ENCODE data around the gene GUCY1A2.

The GUCY1A2 gene

DNA sequence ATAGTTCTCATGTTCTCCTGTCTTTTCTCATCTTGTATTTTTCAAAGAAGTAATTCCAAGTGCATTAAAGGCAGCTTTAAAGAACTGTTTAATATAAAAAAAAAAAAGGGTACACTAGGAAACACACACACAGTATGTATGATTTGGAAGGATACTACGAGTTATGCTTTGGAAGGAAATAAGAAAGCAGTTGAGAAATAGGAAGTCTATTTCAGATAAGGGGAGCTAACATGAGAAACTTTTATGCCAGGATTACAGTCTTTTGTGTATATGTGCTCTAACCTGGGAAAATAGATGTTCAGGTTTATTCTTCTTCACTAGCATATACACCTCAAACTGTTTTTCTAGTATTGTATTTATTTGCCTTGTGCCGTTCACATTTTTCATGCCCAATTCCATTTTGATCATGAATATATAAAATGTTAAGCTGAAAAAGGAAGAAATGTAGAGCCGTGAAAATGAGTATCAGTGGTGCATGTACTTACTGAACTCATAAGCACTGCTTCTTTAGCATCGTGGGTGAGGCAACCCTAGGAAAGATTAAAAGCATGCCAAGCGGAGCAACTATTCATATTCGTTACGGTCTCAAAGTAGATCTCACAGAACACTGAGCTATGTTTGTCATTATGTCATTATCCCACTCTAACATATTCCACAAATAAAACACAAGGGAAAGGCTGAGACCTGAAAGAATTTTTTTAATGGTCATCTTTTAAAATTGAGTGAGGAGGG, 59.6 kb downstream of the GUCY1A2 start:
- H3K4me1 ChIP-seq (ENCODE audit: insufficient read depth, low read length): peaks cover 27% of the 10 kb centered on the region
- peaks cover 1% of the 10 kb centered on the region for H3K9me3 ChIP-seq (ENCODE audit: low read length)
- no peaks in the 10 kb centered on the region for H3K27me3 ChIP-seq (ENCODE audit: insufficient read depth, low read length)
- no peak overlapping the region for H3K4me3 ChIP-seq (ENCODE audit: low read length)
- H3K36me3 ChIP-seq (ENCODE audit: insufficient read depth, low read length): no peaks in the 10 kb centered on the region
- no peak overlapping the region for H2AFZ ChIP-seq (ENCODE audit: low read depth, low read length)

DNA sequence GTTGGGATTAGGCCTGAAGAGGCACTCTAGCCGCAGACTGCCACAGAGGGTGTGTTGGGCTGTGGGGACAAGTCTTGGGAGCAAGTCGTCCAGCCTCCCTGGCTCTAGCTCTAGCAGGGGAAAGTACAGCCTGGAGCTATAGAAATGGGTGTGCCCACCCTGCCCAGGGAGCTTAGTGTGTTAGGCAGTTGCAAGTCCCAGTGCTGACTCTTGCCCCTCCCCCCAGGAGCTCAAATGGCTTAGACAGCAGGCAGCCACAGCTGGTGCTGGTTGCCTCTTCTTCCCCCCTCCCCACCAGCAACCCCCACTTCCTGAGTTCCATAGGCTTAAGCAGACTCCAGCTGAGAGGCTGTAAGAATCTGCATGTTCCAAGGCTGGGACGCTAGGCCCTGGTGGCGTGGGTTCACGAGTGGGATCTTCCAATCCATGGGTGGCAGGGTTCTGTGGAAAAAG, 61.2 kb downstream of the GUCY1A2 start:
- H3K4me1 ChIP-seq (ENCODE audit: insufficient read depth, low read length): peaks cover 26% of the 10 kb centered on the region
- H3K4me3 ChIP-seq (ENCODE audit: low read length): no peak overlapping the region
- no peaks in the 10 kb centered on the region for H3K36me3 ChIP-seq (ENCODE audit: insufficient read depth, low read length)
- no peak overlapping the region for H2AFZ ChIP-seq (ENCODE audit: low read depth, low read length)
- no peaks in the 10 kb centered on the region for H3K27me3 ChIP-seq (ENCODE audit: insufficient read depth, low read length)
- H3K9me3 ChIP-seq (ENCODE audit: low read length): peaks cover 1% of the 10 kb centered on the region

DNA sequence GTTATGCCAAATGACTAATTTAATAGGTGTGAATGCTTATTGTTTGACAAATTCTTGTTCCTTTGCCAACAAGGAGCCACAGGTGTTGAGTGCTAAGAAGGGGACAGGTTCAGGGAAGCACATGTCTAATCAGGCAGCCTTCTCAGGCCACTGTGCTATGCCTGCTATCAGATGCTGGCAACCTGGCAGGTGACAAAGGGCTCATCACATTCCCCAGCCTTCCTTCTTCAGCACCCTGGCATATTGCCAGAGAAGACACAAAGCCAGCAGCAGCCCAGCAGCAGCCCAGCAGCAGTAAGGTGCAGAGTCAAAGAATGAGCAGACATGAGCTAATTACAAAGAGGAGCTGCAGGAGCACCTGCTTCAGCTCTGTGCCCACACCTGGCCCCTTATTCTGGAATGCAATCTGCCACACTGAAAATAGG, 68.2 kb downstream of the GUCY1A2 start:
- Histone ChIP-seq H3K4me1 (ENCODE audit: insufficient read depth, low read length) (no peaks in the 10 kb centered on the region), H3K4me3 (ENCODE audit: low read length) (no peak overlapping the region), H3K9me3 (ENCODE audit: low read length) (no peaks in the 10 kb centered on the region), H3K36me3 (ENCODE audit: insufficient read depth, low read length) (no peaks in the 10 kb centered on the region), H3K27me3 (ENCODE audit: insufficient read depth, low read length) (no peaks in the 10 kb centered on the region), H2AFZ (ENCODE audit: low read depth, low read length) (no peak overlapping the region)

DNA sequence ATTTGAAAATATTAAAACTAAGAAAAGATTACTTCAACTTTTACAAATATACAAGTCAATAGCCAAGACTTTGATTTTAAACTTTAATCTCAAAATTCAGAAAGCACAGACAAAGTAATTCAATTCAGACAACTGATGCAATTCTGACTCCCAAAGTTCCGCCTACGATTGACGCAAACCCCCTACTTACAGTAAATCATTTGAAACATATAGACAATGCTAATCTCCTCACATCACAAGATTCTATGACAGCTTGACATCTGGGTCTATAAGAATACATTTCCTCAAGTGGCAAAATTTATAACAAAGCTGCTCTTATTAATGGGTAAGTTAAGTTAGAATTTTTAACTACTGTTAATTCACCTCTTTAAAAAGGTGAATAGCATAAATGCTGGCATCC, 75.2 kb downstream of the GUCY1A2 start:
- H3K27me3 ChIP-seq (ENCODE audit: insufficient read depth, low read length): no peaks in the 10 kb centered on the region
- no peaks in the 10 kb centered on the region for H3K4me1 ChIP-seq (ENCODE audit: insufficient read depth, low read length)
- no peaks in the 10 kb centered on the region for H3K36me3 ChIP-seq (ENCODE audit: insufficient read depth, low read length)
- H2AFZ ChIP-seq (ENCODE audit: low read depth, low read length): no peak overlapping the region
- H3K4me3 ChIP-seq (ENCODE audit: low read length): no peak overlapping the region
- H3K9me3 ChIP-seq (ENCODE audit: low read length): no peaks in the 10 kb centered on the region

DNA sequence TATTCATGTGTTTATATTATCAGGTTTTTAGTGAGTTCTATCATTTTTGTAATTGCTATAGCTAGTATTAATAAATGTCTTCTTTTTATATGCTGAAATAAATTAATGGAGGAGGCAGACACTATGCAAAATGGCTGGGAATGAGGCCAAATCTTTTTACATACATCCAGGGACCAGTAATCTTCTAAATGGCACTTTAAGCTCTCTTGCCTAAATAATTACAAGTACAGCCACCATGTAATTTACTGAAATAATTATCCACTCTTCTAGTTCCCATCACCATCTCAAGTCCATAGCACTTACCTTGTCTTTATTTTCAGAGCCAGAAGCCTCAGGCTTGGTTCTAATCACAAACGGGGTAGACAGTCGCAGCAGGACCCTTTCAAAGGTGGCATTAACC, 79.1 kb downstream of the GUCY1A2 start:
- Histone ChIP-seq H3K36me3 (ENCODE audit: insufficient read depth, low read length) (no peaks in the 10 kb centered on the region), H3K27me3 (ENCODE audit: insufficient read depth, low read length) (no peaks in the 10 kb centered on the region), H3K9me3 (ENCODE audit: low read length) (no peaks in the 10 kb centered on the region), H2AFZ (ENCODE audit: low read depth, low read length) (no peak overlapping the region), H3K4me3 (ENCODE audit: low read length) (no peak overlapping the region), H3K4me1 (ENCODE audit: insufficient read depth, low read length) (no peaks in the 10 kb centered on the region)

DNA sequence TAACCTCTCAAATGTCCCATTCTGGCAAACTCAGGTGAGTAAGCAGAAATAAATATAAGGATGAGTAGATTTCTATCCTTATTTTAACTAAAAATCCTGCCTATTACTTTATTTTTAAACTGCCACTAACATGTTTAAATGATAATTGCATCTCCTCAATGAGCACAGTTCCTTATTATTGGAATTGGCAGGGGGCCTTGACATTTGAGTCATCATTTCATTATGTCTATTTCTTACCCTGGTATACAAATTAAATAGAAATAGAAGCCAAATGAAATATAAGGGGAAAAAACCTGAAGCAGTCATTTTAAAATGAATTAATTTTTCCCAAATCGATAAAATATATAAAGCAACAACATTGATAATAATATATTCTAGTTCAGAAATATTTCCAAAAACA, 81.2 kb downstream of the GUCY1A2 start:
- H3K36me3 ChIP-seq (ENCODE audit: insufficient read depth, low read length): no peaks in the 10 kb centered on the region

DNA sequence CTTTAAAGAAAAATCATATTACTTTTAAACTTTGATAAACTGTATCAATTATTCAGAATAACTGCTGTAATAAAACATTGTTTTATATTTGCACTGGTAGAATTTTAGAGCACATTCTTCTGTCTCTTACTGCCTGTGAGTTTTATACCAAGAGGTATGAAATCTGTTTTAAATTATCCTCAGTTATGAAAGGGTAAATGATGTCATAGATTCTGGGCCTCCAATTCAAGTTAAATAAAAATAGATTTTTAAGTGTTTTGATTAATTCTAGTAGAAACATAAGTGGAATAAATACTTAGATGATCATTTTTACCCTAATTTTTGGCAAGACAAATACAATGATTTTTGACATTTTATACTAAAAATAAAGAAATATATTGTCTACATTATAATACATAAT, 93.0 kb downstream of the GUCY1A2 start:
- Histone ChIP-seq H3K4me1 (ENCODE audit: insufficient read depth, low read length) (no peaks in the 10 kb centered on the region), H3K36me3 (ENCODE audit: insufficient read depth, low read length) (no peaks in the 10 kb centered on the region), H3K4me3 (ENCODE audit: low read length) (no peak overlapping the region), H3K27me3 (ENCODE audit: insufficient read depth, low read length) (no peaks in the 10 kb centered on the region), H3K9me3 (ENCODE audit: low read length) (peaks cover 5% of the 10 kb centered on the region), H2AFZ (ENCODE audit: low read depth, low read length) (no peak overlapping the region)

More for the DNA sequence above, 81.2 kb downstream of the GUCY1A2 start:
- no peak overlapping the region for H3K4me3 ChIP-seq (ENCODE audit: low read length)
- H3K9me3 ChIP-seq (ENCODE audit: low read length): no peaks in the 10 kb centered on the region
- H3K4me1 ChIP-seq (ENCODE audit: insufficient read depth, low read length): no peaks in the 10 kb centered on the region
- H2AFZ ChIP-seq (ENCODE audit: low read depth, low read length): no peak overlapping the region
- no peaks in the 10 kb centered on the region for H3K27me3 ChIP-seq (ENCODE audit: insufficient read depth, low read length)

DNA sequence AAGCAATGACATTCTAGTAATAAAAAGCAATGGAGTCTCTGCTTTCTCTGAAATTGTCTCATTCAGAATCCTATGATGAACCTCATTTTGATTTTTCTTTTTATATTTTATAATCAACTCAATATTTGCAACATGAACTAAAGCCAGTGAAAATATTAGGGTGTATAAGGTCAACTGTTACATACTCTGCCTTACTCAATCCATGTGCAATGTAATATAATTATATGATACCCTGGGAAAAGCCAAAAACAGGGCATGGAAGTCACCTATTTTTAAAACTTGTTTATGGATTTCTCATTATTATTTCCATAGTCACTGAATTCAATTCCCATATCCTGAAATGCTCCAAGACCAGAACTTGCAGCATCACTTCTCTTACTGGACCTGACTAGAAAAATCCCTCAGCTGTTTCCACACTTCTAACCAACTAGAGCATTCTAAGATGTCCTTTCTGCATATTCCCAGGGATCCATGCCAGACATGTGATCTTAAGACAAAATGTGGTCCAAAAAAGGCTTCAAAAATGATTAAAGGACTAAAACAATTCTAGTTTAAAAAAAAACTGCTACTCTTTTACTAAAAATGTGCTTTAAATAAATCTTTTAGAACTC, 97.3 kb downstream of the GUCY1A2 start:
- no peak overlapping the region for H3K4me3 ChIP-seq (ENCODE audit: low read length)
- no peaks in the 10 kb centered on the region for H3K36me3 ChIP-seq (ENCODE audit: insufficient read depth, low read length)
- H3K4me1 ChIP-seq (ENCODE audit: insufficient read depth, low read length): no peaks in the 10 kb centered on the region
- no peak overlapping the region for H2AFZ ChIP-seq (ENCODE audit: low read depth, low read length)
- H3K27me3 ChIP-seq (ENCODE audit: insufficient read depth, low read length): no peaks in the 10 kb centered on the region
- H3K9me3 ChIP-seq (ENCODE audit: low read length): no peaks in the 10 kb centered on the region

DNA sequence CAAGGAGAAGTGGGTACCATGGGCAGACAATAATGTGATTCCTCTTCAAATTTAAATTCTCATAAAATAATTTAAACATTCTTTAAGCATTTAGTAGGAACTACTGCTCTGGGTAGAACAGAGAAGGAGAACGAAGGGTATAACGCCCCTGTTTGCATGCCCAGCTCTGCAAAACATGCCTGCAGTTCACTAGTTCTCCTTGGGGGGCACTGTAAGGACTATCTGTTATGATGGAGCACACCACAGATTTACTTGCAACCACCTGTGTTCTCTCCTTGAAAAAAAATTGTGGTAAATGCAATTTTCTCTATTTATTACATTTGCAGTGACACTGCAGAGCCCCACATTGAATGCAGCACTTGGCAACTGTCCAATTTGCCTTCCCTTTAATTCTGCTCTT, 100.3 kb downstream of the GUCY1A2 start:
- Histone ChIP-seq H3K36me3 (ENCODE audit: insufficient read depth, low read length) (no peaks in the 10 kb centered on the region), H2AFZ (ENCODE audit: low read depth, low read length) (no peak overlapping the region), H3K9me3 (ENCODE audit: low read length) (no peaks in the 10 kb centered on the region), H3K4me1 (ENCODE audit: insufficient read depth, low read length) (no peaks in the 10 kb centered on the region), H3K4me3 (ENCODE audit: low read length) (no peak overlapping the region), H3K27me3 (ENCODE audit: insufficient read depth, low read length) (no peaks in the 10 kb centered on the region)

DNA sequence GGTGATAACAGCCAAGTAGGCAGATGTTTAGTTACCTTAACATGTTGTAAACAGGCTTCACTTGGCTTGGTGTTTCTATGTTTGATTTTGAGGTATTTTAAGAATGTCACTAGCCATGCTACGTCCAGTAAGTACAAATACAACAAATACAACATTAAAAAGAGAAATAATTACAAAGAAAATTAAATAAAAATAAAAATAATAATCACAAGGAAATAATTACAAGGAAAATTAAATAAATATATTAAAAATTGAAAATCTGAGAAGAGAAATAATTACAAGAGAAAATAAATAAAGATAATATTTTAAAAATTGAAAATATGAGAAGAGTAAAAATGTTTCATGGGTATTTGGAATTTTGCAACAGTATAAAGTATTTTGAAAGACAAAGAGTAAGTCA, 103.9 kb downstream of the GUCY1A2 start:
- H3K9me3 ChIP-seq (ENCODE audit: low read length): no peaks in the 10 kb centered on the region
- H3K36me3 ChIP-seq (ENCODE audit: insufficient read depth, low read length): no peaks in the 10 kb centered on the region
- no peaks in the 10 kb centered on the region for H3K4me1 ChIP-seq (ENCODE audit: insufficient read depth, low read length)
- no peak overlapping the region for H2AFZ ChIP-seq (ENCODE audit: low read depth, low read length)
- no peaks in the 10 kb centered on the region for H3K27me3 ChIP-seq (ENCODE audit: insufficient read depth, low read length)
- H3K4me3 ChIP-seq (ENCODE audit: low read length): no peak overlapping the region

DNA sequence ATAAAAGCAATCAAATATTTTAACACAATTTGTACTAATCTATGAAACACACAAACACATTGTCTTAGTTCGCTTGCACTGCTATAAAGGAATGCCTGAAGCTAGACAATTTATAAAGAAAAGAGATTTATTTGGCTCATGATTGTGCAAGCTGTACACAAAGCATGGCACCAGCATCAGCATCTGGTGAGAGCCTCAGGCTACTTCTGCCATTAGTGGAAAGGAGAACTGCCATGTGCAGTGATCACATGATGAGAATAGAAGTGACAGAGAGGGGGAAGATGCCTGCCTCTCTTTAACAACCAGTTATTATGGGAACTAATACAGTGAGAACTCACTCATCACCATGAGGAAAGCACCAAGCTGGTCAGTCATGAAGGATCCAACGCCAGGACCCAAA, 105.1 kb downstream of the GUCY1A2 start:
- no peaks in the 10 kb centered on the region for H3K4me1 ChIP-seq (ENCODE audit: insufficient read depth, low read length)
- H3K36me3 ChIP-seq (ENCODE audit: insufficient read depth, low read length): no peaks in the 10 kb centered on the region
- no peak overlapping the region for H3K4me3 ChIP-seq (ENCODE audit: low read length)
- no peaks in the 10 kb centered on the region for H3K9me3 ChIP-seq (ENCODE audit: low read length)
- H3K27me3 ChIP-seq (ENCODE audit: insufficient read depth, low read length): no peaks in the 10 kb centered on the region
- no peak overlapping the region for H2AFZ ChIP-seq (ENCODE audit: low read depth, low read length)

DNA sequence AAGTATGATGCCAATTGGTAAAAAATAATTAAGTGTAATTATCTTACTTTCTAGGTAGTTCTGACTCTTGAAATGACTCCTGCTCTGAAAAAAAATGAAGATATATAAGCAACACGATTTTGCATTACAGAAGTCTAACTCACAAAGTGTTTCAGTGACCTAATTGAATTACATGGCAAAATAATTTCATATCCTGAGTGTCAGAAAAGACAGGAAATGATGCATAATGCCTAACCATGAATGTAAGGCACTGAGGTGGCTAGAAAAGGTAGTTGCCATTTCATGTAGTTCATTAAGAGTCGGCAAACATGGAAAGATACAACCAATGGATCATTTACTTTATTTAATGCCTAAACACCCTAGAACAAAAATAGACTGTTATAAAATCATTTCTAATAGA, 113.5 kb downstream of the GUCY1A2 start:
- H3K27me3 ChIP-seq (ENCODE audit: insufficient read depth, low read length): no peaks in the 10 kb centered on the region
- H2AFZ ChIP-seq (ENCODE audit: low read depth, low read length): no peak overlapping the region
- no peak overlapping the region for H3K4me3 ChIP-seq (ENCODE audit: low read length)
- no peaks in the 10 kb centered on the region for H3K4me1 ChIP-seq (ENCODE audit: insufficient read depth, low read length)
- H3K36me3 ChIP-seq (ENCODE audit: insufficient read depth, low read length): no peaks in the 10 kb centered on the region
- H3K9me3 ChIP-seq (ENCODE audit: low read length): no peaks in the 10 kb centered on the region

DNA sequence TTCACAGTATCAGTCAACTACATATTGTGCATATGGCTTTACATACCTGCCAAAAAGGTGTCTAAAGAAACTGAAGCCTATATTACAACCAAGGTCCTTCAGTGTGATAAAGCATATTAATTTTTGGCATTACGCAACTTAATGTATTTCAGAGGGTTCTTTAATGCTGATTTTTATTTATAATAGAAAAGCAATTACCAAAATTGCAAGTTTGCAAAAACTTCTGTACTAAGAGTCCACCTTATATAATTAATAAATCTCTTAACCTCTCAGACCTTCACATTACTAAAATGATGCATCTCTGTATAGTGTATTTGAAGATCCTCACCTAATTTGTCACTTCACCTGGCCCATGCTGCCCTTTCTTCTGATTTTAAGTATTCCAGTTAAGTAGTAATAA, 128.6 kb downstream of the GUCY1A2 start:
- Histone ChIP-seq H3K9me3 (ENCODE audit: low read length) (no peaks in the 10 kb centered on the region), H3K4me1 (ENCODE audit: insufficient read depth, low read length) (no peaks in the 10 kb centered on the region), H3K36me3 (ENCODE audit: insufficient read depth, low read length) (no peaks in the 10 kb centered on the region), H3K4me3 (ENCODE audit: low read length) (no peak overlapping the region), H2AFZ (ENCODE audit: low read depth, low read length) (no peak overlapping the region), H3K27me3 (ENCODE audit: insufficient read depth, low read length) (no peaks in the 10 kb centered on the region)

DNA sequence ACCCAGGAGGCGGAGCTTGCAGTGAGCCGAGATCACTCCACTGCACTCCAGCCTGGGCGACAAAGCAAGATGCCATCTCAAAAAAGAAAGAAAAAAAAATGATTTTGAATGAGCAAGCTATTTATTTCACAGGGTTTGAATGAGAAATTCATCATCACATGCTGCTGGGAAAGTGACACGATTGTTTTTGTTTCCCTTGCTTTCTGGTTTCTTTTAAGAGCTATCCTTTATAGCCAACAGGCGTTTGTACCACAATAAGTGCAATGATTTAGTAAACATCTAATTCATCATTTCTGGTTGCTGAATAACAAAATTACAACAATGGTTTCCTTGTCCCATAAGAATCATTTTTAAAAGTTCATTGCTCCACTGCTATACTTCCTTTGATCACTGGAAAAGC, 129.9 kb downstream of the GUCY1A2 start:
- Histone ChIP-seq H3K36me3 (ENCODE audit: insufficient read depth, low read length) (no peaks in the 10 kb centered on the region), H3K4me3 (ENCODE audit: low read length) (no peak overlapping the region), H2AFZ (ENCODE audit: low read depth, low read length) (no peak overlapping the region), H3K4me1 (ENCODE audit: insufficient read depth, low read length) (no peaks in the 10 kb centered on the region), H3K27me3 (ENCODE audit: insufficient read depth, low read length) (no peaks in the 10 kb centered on the region), H3K9me3 (ENCODE audit: low read length) (no peaks in the 10 kb centered on the region)
